Nephron (organoid): ENCODE data around the gene TRDN.

Experiments used
- H3K27ac Mint-ChIP-seq, 3 experiments: 2 replicates each; pipeline ENCODE4 v1.8.0; 2020; ENCODE audit warnings: mixed read lengths in 3 of 3, mild to moderate bottlenecking in 2 of 3, moderate library complexity in 1 of 3
- H3K27me3 Mint-ChIP-seq: 2 replicates; pipeline ENCODE4 v1.8.0; 2021; ENCODE audit warnings: low read depth, mild to moderate bottlenecking, moderate library complexity, mixed read lengths
- H3K36me3 Mint-ChIP-seq: 2 replicates; pipeline ENCODE4 v1.8.0; 2020; ENCODE audit warnings: low read depth, mixed read lengths
- H3K4me1 Mint-ChIP-seq: 2 replicates; pipeline ENCODE4 v1.8.0; 2020; ENCODE audit warnings: mixed read lengths
- H3K4me3 Mint-ChIP-seq, 3 experiments: 2 replicates each; pipeline ENCODE4 v1.8.0; 2020; ENCODE audit warnings: mild to moderate bottlenecking in 3 of 3, mixed read lengths in 3 of 3, moderate library complexity in 2 of 3
- H3K9me3 Mint-ChIP-seq: 2 replicates; pipeline ENCODE4 v1.8.0; 2020; ENCODE audit warnings: mixed read lengths
- CTCF ChIP-seq, 3 experiments: fragments of 200-600 bp; sonication (generic); IDR thresholded peaks; one replicate each; pipeline ENCODE4 v1.5.0; 2021; ENCODE audit warnings: antibody characterized with exemption in 3 of 3; ENCODE audit not compliant: unreplicated experiment in 3 of 3

The TRDN gene

GRCh38 chr6:123415844-123416468 is 220.8 kb downstream of the TRDN start:
- no peaks in the 10 kb centered on the region for H3K27me3 Mint-ChIP-seq
- peaks cover 14% of the 10 kb centered on the region for H3K4me1 Mint-ChIP-seq
- TF ChIP-seq CTCF (IDR thresholded peaks at IDR 0.05; ENCODE audit: unreplicated experiment in 3 of 3), result peak; percentile 76 to 85 (median 79)
- no peaks in the 10 kb centered on the region for H3K9me3 Mint-ChIP-seq
- H3K36me3 Mint-ChIP-seq, result no peaks in the 10 kb centered on the region
- H3K4me3 Mint-ChIP-seq, result no peak overlapping the region
- no peak overlapping the region for H3K27ac Mint-ChIP-seq

GRCh38 chr6:123404975-123405374 is 231.8 kb downstream of the TRDN start:
- H3K27ac Mint-ChIP-seq, result no peak overlapping the region
- no peaks in the 10 kb centered on the region for H3K27me3 Mint-ChIP-seq
- H3K9me3 Mint-ChIP-seq, result no peaks in the 10 kb centered on the region
- no peaks in the 10 kb centered on the region for H3K4me1 Mint-ChIP-seq
- H3K4me3 Mint-ChIP-seq, result no peak overlapping the region
- H3K36me3 Mint-ChIP-seq, result no peaks in the 10 kb centered on the region
- no peak for TF ChIP-seq CTCF (IDR thresholded peaks at IDR 0.05; ENCODE audit: unreplicated experiment in 3 of 3)

DNA sequence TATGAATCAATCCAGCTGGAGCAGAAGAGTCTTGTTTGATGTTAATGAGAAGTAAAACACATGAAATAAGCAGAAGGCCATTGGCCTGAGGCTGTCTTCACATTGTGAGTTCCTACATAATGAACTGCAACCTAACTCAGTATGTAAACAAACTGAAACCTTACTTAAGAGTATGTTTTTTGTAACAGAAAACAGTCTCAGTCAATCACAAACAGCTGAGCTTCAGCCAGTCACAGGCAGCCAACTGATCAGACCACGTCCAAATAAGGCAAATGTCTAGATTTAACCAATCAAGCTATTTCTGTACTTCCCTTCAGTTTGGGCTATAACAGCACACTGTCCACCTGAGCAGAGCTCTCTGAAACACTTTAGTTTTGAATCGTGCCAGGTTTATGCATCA is 234.7 kb downstream of the TRDN start:
- Mint-ChIP-seq H3K4me3 (no peak overlapping the region), H3K4me1 (no peaks in the 10 kb centered on the region), H3K27ac (no peak overlapping the region), H3K36me3 (no peaks in the 10 kb centered on the region), H3K9me3 (no peaks in the 10 kb centered on the region), H3K27me3 (no peaks in the 10 kb centered on the region)
- no peak for TF ChIP-seq CTCF (IDR thresholded peaks at IDR 0.05; ENCODE audit: unreplicated experiment in 3 of 3)

DNA sequence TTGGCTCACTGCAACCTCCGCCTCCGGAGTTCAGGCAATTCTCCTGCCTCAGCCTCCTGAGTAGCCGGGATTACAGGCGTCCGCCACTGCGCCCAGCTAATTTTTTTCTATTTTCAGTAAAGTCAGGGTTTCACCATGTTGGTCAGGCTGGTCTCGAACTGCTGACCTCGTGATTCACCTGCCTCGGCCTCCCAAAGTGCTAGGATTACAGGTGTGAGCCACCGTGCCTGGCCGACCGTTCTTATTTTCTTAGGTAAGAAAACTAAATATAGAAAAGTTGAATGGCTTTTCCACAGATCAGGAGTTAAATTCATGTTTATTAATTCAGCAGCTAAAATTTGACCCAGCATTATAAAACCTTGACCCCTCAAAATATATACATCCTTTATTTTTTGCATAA is 238.7 kb downstream of the TRDN start:
- no peak for TF ChIP-seq CTCF (IDR thresholded peaks at IDR 0.05; ENCODE audit: unreplicated experiment in 3 of 3)
- H3K9me3 Mint-ChIP-seq, result no peaks in the 10 kb centered on the region

DNA sequence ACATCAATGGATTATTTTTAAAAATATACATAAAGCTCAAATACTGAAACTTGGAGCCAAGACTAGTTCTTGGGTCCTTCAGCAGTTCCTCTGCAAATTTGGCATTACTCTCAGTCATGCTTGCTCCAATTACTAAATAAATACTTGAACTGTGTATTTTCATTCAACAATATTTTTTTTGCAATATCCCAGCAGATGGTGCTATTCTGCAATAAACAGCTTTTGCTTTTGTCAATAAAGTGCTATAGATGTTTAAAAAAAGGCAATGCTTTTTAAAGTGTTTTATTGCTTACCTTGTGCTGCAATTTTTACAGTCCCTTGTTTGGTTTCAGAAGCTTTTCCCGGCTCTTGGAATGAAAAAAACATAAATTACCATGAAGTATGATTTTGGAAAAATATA is 243.4 kb downstream of the TRDN start:
- Mint-ChIP-seq H3K4me1 (no peaks in the 10 kb centered on the region), H3K9me3 (no peaks in the 10 kb centered on the region), H3K27me3 (no peaks in the 10 kb centered on the region), H3K4me3 (no peak overlapping the region), H3K27ac (no peak overlapping the region), H3K36me3 (no peaks in the 10 kb centered on the region)
- TF ChIP-seq CTCF (IDR thresholded peaks at IDR 0.05; ENCODE audit: unreplicated experiment in 3 of 3), result peak; percentile 45 to 62 (median 57)

More for the DNA sequence above, 238.7 kb downstream of the TRDN start:
- no peaks in the 10 kb centered on the region for H3K36me3 Mint-ChIP-seq
- no peaks in the 10 kb centered on the region for H3K4me1 Mint-ChIP-seq
- H3K27ac Mint-ChIP-seq, result no peak overlapping the region
- H3K27me3 Mint-ChIP-seq, result no peaks in the 10 kb centered on the region
- H3K4me3 Mint-ChIP-seq, result no peak overlapping the region

- H3K4me1 Mint-ChIP-seq, result no peaks in the 10 kb centered on the region
- H3K9me3 Mint-ChIP-seq, result no peaks in the 10 kb centered on the region
- no peaks in the 10 kb centered on the region for H3K27me3 Mint-ChIP-seq
- no peak overlapping the region for H3K4me3 Mint-ChIP-seq
- no peak overlapping the region for H3K27ac Mint-ChIP-seq
- H3K36me3 Mint-ChIP-seq, result no peaks in the 10 kb centered on the region
- no peak for TF ChIP-seq CTCF (IDR thresholded peaks at IDR 0.05; ENCODE audit: unreplicated experiment in 3 of 3)
Measured at GRCh38 chr6:123383718-123384117, 253.0 kb downstream of the TRDN start.
